ENCODE data around the gene PPARGC1A.

DNA sequence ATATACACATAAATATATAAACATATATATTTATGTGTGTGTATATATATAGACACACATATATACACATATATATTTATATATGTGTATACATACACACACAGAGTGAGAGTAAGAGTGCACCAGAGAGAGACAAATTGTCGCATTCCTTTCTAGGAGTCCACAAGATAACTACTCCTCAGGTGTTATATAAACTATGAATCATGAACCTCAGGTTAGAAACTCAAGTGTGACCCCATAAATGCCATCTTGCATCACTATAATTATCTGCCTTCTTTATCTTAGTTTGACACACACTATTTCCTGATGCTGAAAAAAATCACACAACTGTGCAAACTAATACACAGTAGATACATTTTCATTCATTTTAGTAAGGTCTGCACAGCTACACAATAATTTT is 135.2 kb downstream of the PPARGC1A start:
- TF ChIP-seq, protein P1, sequence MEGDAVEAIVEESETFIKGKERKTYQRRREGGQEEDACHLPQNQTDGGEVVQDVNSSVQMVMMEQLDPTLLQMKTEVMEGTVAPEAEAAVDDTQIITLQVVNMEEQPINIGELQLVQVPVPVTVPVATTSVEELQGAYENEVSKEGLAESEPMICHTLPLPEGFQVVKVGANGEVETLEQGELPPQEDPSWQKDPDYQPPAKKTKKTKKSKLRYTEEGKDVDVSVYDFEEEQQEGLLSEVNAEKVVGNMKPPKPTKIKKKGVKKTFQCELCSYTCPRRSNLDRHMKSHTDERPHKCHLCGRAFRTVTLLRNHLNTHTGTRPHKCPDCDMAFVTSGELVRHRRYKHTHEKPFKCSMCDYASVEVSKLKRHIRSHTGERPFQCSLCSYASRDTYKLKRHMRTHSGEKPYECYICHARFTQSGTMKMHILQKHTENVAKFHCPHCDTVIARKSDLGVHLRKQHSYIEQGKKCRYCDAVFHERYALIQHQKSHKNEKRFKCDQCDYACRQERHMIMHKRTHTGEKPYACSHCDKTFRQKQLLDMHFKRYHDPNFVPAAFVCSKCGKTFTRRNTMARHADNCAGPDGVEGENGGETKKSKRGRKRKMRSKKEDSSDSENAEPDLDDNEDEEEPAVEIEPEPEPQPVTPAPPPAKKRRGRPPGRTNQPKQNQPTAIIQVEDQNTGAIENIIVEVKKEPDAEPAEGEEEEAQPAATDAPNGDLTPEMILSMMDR (conservative IDR thresholded peaks at IDR 0.05; ENCODE audit: low read depth in 2 of 2), result no peak
- no peak for TF ChIP-seq STAT1 (IDR thresholded peaks at IDR 0.05; ENCODE audit: unreplicated experiment)
- TF ChIP-seq, protein P2, sequence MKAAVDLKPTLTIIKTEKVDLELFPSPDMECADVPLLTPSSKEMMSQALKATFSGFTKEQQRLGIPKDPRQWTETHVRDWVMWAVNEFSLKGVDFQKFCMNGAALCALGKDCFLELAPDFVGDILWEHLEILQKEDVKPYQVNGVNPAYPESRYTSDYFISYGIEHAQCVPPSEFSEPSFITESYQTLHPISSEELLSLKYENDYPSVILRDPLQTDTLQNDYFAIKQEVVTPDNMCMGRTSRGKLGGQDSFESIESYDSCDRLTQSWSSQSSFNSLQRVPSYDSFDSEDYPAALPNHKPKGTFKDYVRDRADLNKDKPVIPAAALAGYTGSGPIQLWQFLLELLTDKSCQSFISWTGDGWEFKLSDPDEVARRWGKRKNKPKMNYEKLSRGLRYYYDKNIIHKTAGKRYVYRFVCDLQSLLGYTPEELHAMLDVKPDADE (IDR thresholded peaks at IDR 0.05), result no peak
- TF ChIP-seq CREB1 (CRISPR knock-in tag; IDR thresholded peaks at IDR 0.05; ENCODE audit: low read depth), result no peak
- no peak for TF ChIP-seq EZH2phosphoT487 (IDR thresholded peaks at IDR 0.05; ENCODE audit: unreplicated experiment)
- TF ChIP-seq REST (IDR thresholded peaks at IDR 0.05; ENCODE audit: unreplicated experiment), result no peak
- no peak for TF ChIP-seq ZNF331 (CRISPR knock-in tag; IDR thresholded peaks at IDR 0.05; ENCODE audit: low read depth)
- no peak for TF ChIP-seq POLR2AphosphoS5 (IDR thresholded peaks at IDR 0.05; ENCODE audit: low read depth)
- no peak for TF ChIP-seq EZH2 (IDR thresholded peaks at IDR 0.05; ENCODE audit: low read depth, unreplicated experiment)
- no peak for TF ChIP-seq ZNF462 (CRISPR knock-in tag; IDR thresholded peaks at IDR 0.05)
- no peak for TF ChIP-seq ZNF114 (CRISPR knock-in tag; IDR thresholded peaks at IDR 0.05)
